K562 (cell line): ENCODE data around the gene PADI4. TPM values are rescaled to one million over a fixed set of nuclear protein-coding genes. Genes with fewer than 3 reads are reported as not detected.

Experiments used
- ATAC-seq: fragments of 200-7000 bp; cut with Tn5 transposase; 3 replicates; pipeline ENCODE4 v1.9.1; 2020; ENCODE audit warnings: moderate library complexity
- BruUV-seq: library from RNA; stranded (reverse); fragments of 400-500 nt; replicated peaks from 2 replicates; lab custom pipeline; 2021; lab: Mats Ljungman, UMichigan
- CTCF ChIA-PET: fragments of 300-600 bp; formaldehyde crosslinking; extraction: SDS; loops from one replicate; lab custom pipeline; 2021; ENCODE audit warnings: low intra/inter-chr PET ratio; lab: Yijun Ruan, JAX
- POLR2A ChIA-PET: fragments of 300-600, 350-650 bp; sonication (Branson Sonifier 250); formaldehyde crosslinking; extraction: SDS; loops from one replicate; lab custom pipeline; 2021; ENCODE audit warnings: antibody characterized with exemption, inconsistent platforms; lab: Yijun Ruan, JAX
- DNase-seq, 4 experiments: peaks; one replicate each; pipeline versions ENCODE4 v3.0.0 to v3.0.0-alpha.2; 2011 to 2018; ENCODE audit warnings: low spot score in 3 of 4, mixed read lengths in 3 of 4; ENCODE audit errors: extremely low read depth in 1 of 4
- FAIRE-seq: peaks from 2 replicates; lab custom pipeline; 2011; peaks lifted over from hg19 to GRCh38; lab: Jason Lieb, UNC
- H2AFZ ChIP-seq: 2 replicates; pipeline ENCODE4 v1.6.0; 2011; ENCODE audit warnings: low read depth, low read length, control low read depth, inconsistent platforms
- H3K27ac ChIP-seq: fragments of 200-600 bp; 3 replicates; pipeline ENCODE4 v1.8.0; 2011; ENCODE audit warnings: low read depth, mild to moderate bottlenecking, control low read depth, inconsistent platforms, low read length, moderate library complexity, mixed read lengths; ENCODE audit errors: extremely low read depth
- H3K27me3 ChIP-seq, 2 experiments: fragments of 300-600 bp in 1 of 2; 2 replicates in 1 of 2; 3 replicates in 1 of 2; pipeline versions ENCODE4 v1.6.0 to v1.8.0; 2011; ENCODE audit warnings: inconsistent platforms in 2 of 2, low read length in 2 of 2, mild to moderate bottlenecking in 1 of 2, mixed read lengths in 1 of 2, moderate library complexity in 1 of 2; ENCODE audit not compliant: control insufficient read depth in 2 of 2, insufficient read depth in 2 of 2
- H3K36me3 ChIP-seq: fragments of 300-600 bp; 3 replicates; pipeline ENCODE4 v1.8.0; 2011; ENCODE audit warnings: mild to moderate bottlenecking, low read length, inconsistent platforms; ENCODE audit not compliant: control insufficient read depth, insufficient read depth
- H3K4me1 ChIP-seq, 2 experiments: fragments of 200-600 bp in 1 of 2; replicated peaks in 1 of 2; 2 replicates in 1 of 2; 3 replicates in 1 of 2; pipeline versions ENCODE4 v1.5.1 to v1.8.0; 2011; ENCODE audit warnings: inconsistent platforms in 2 of 2, low read length in 2 of 2, mild to moderate bottlenecking in 1 of 2, mixed read lengths in 1 of 2, moderate library complexity in 1 of 2; ENCODE audit not compliant: control insufficient read depth in 2 of 2, insufficient read depth in 2 of 2
- H3K4me2 ChIP-seq: 2 replicates; pipeline ENCODE4 v1.6.1; 2011; ENCODE audit warnings: low read length, control low read depth, inconsistent platforms, mixed read lengths; ENCODE audit not compliant: insufficient read depth
- H3K4me3 ChIP-seq: fragments of 200-600 bp; sonication (generic), shearing (Covaris generic); 2 replicates; pipeline ENCODE4 v1.5.1; 2016; ENCODE audit warnings: control low read depth, inconsistent platforms
- H3K79me2 ChIP-seq: fragments of 200-600 bp; 3 replicates; pipeline ENCODE4 v1.8.0; 2011; ENCODE audit warnings: low read length, inconsistent platforms; ENCODE audit not compliant: control insufficient read depth, insufficient read depth
- H3K9ac ChIP-seq, 2 experiments: 2 replicates each; pipeline versions ENCODE4 v1.6.0 to v1.6.1; 2011; ENCODE audit warnings: low read depth in 2 of 2, low read length in 2 of 2, control low read depth in 1 of 2, inconsistent platforms in 1 of 2, mild to moderate bottlenecking in 1 of 2, mixed read lengths in 1 of 2; ENCODE audit not compliant: insufficient read depth in 1 of 2
- H3K9me1 ChIP-seq: one replicate; pipeline ENCODE4 v1.6.0; 2011; ENCODE audit warnings: inconsistent platforms, mild to moderate bottlenecking, low read length, moderate library complexity; ENCODE audit not compliant: control insufficient read depth, insufficient read depth
- H3K9me3 ChIP-seq: replicated peaks from 2 replicates; pipeline ENCODE4 v1.5.1; 2011; ENCODE audit warnings: low read depth, low read length, inconsistent platforms; ENCODE audit not compliant: control insufficient read depth, insufficient read depth
- H4K20me1 ChIP-seq: replicated peaks from 2 replicates; pipeline ENCODE4 v1.6.1; 2011; ENCODE audit warnings: low read length, inconsistent platforms, mixed read lengths; ENCODE audit not compliant: control insufficient read depth, insufficient read depth
- CBX5 ChIP-seq: IDR thresholded peaks from 2 replicates; pipeline ENCODE4 v1.6.1; 2014; ENCODE audit warnings: low read depth, borderline replicate concordance
- CTCF ChIP-seq, 3 experiments: IDR thresholded peaks in 2 of 3; conservative IDR thresholded peaks in 1 of 3; 2 replicates each; pipeline ENCODE4 v1.5.1; 2011 to 2012; ENCODE audit warnings: low read length in 3 of 3, mild to moderate bottlenecking in 3 of 3, control low read depth in 2 of 3, improper control_type of control experiment in 1 of 3, inconsistent platforms in 1 of 3, low read depth in 1 of 3, mixed read lengths in 1 of 3, moderate library complexity in 1 of 3; ENCODE audit not compliant: insufficient read depth in 2 of 3
- E2F5 ChIP-seq: sonication (generic); formaldehyde crosslinking; IDR thresholded peaks from 2 replicates; pipeline ENCODE4 v1.8.0; 2022; ENCODE audit warnings: mild to moderate bottlenecking, missing genetic modification reagents
- GATA2 ChIP-seq: sonication (generic); formaldehyde crosslinking; IDR thresholded peaks from 2 replicates; pipeline ENCODE4 v1.4.0; 2020; ENCODE audit warnings: mild to moderate bottlenecking, missing genetic modification reagents
- LEF1 ChIP-seq: fragments of 450-650 bp; IDR thresholded peaks from 2 replicates; pipeline ENCODE4 v1.6.1; 2016; ENCODE audit warnings: mild to moderate bottlenecking
- MITF ChIP-seq: IDR thresholded peaks from 2 replicates; pipeline ENCODE4 v1.6.1; 2014; ENCODE audit warnings: antibody characterized with exemption
- NFIC ChIP-seq: fragments of 450-650 bp; IDR thresholded peaks from 2 replicates; pipeline ENCODE4 v1.6.1; 2017; ENCODE audit warnings: mild to moderate bottlenecking, inconsistent platforms
- RAD21 ChIP-seq, 2 experiments: fragments of 250-450 bp in 1 of 2; fragments of 450-650 bp in 1 of 2; sonication (Bioruptor Pico) in 1 of 2; formaldehyde crosslinking in 1 of 2; IDR thresholded peaks in 1 of 2; conservative IDR thresholded peaks in 1 of 2; 2 replicates each; pipeline versions ENCODE4 v1.4.0 to v1.8.0; 2020 to 2022; ENCODE audit warnings: mild to moderate bottlenecking in 2 of 2, moderate library complexity in 1 of 2
- SOX6 ChIP-seq: fragments of 450-650 bp; IDR thresholded peaks from 2 replicates; pipeline ENCODE4 v1.6.1; 2014; ENCODE audit warnings: mild to moderate bottlenecking
- THAP12 ChIP-seq: fragments of 250-450 bp; sonication (Bioruptor Pico); IDR thresholded peaks from 2 replicates; pipeline ENCODE4 v1.9.0; 2021; ENCODE audit warnings: mild to moderate bottlenecking, inconsistent platforms
- ZNF140 ChIP-seq: fragments of 250-450 bp; sonication (Bioruptor Pico); IDR thresholded peaks from 2 replicates; pipeline ENCODE4 v1.8.0; 2021; ENCODE audit warnings: moderate library complexity, mild to moderate bottlenecking, inconsistent platforms
- WGBS: fragments of 100-300 bp; shearing (Covaris generic); methylation state at CpG from one replicate; pipeline ENCODE4 v1.1.6; 2016; ENCODE audit warnings: low coverage, mixed read lengths; ENCODE audit not compliant: insufficient coverage; ENCODE audit errors: missing lambda C conversion rate; 5-methylcytosine and 5-hydroxymethylcytosine counted together
- in situ Hi-C: fragments of 300-500 bp; cut with MboI; formaldehyde crosslinking; loops from 4 replicates; pipeline ENCODE4 v1.15.0; 2018; ENCODE audit warnings: inconsistent platforms, mixed read lengths
- intact Hi-C: fragments of 100-400 bp; cut with micrococcal nuclease; formaldehyde crosslinking; loops from 2 replicates; pipeline ENCODE4 v1.14.2; 2022
- polyA plus RNA-seq, 8 experiments: library from polyadenylated mRNA; depleted of rRNA in 4 of 8; stranded (reverse) in 5 of 8; unstranded in 3 of 8; fragments of >200 nt; fragmentation: Nextera tagmentation in 2 of 8; fragmentation: Illumina TruSeq in 1 of 8; extraction: Ambion mirVana in 2 of 8; extraction: Trizol in 1 of 8; gene quantifications; 2 replicates each; pipeline versions ENCODE4 v1.2.1 to v1.2.3, GENCODE V29; 2011 to 2014; ENCODE audit warnings: inconsistent platforms in 1 of 8, missing spikeins in 1 of 8
- total RNA-seq, 7 experiments: library from RNA; depleted of rRNA in 6 of 7; stranded (reverse); fragments of >200 nt in 6 of 7; fragmentation: Illumina TruSeq in 2 of 7; extraction: Trizol in 2 of 7; gene quantifications; 2 replicates each; pipeline versions ENCODE4 v1.2.1 to v1.2.3, GENCODE V29; 2011 to 2021; ENCODE audit warnings: low replicate concordance in 1 of 7

Gene PADI4
- total and polyA plus RNA-seq, 9 of the 15 experiments (the other 6 are each of a cell fraction or from before 2014, with no cell fraction given): 0.22 to 0.33 TPM; not detected in 7

- no peaks in the 10 kb centered on the region for H3K9me1 ChIP-seq
- BruUV-seq: no TSS peak
- intact Hi-C loops: loop anchor here (5.0 to 10.0 kb wide), 3 partner anchors 63 to 284 kb away; partner anchors contain the start of gene SDHB
Observed at GRCh38 chr1:17338706-17339493, 30.9 kb downstream of the PADI4 start.

More at GRCh38 chr1:17338706-17339493, 30.9 kb downstream of the PADI4 start:
- ChIA-PET POLR2A (interaction anchor here (1.3 kb wide), 1 partner anchor 10 kb away, joined by 4 read pairs; no protein-coding TSS in a partner anchor), CTCF (interaction anchor here (0.9 kb wide), 1 partner anchor 214 kb away, joined by 3 read pairs; no protein-coding TSS in a partner anchor)
- H3K4me2 ChIP-seq: no peak overlapping the region
- H3K9ac ChIP-seq: no peak overlapping the region
- H3K4me3 ChIP-seq: no peak overlapping the region
- peaks cover 19 to 40% of the 10 kb centered on the region in 2 experiments; a peak in 4 of 5 replicates for H3K27me3 ChIP-seq
- no peak overlapping the region for H3K27ac ChIP-seq
- ATAC-seq: peak; percentile 66
- no peak overlapping the region for H2AFZ ChIP-seq
- no peaks in the 10 kb centered on the region for H3K9me3 ChIP-seq
- in situ Hi-C loops: no loop called here
- H3K79me2 ChIP-seq: no peaks in the 10 kb centered on the region
- under 1% methylated on average over 15 of the region's 15 CpGs for WGBS
- TF ChIP-seq CBX5: no peak
- no peak for TF ChIP-seq ZNF140 (CRISPR knock-in tag)
- no peak for TF ChIP-seq GATA2 (CRISPR knock-in tag)
- peak; percentile 46 to 60 (median 59) for TF ChIP-seq CTCF (IDR thresholded peaks at IDR 0.05 in 2 of 3, conservative IDR thresholded peaks at IDR 0.05 in 1 of 3; ENCODE audit: insufficient read depth in 2 of 3, low read depth in 1 of 3, low read length in 3 of 3)
- TF ChIP-seq RAD21 (CRISPR knock-in tag; conservative IDR thresholded peaks at IDR 0.05 in 1 of 2, IDR thresholded peaks at IDR 0.05 in 1 of 2): 0 out of 4 replicates have a peak, but pooled peaks of 1 of the 2 experiments have one; percentile 25
- no peak for TF ChIP-seq LEF1
- no peak for TF ChIP-seq SOX6
- no peak for TF ChIP-seq MITF
- TF ChIP-seq NFIC: peak; percentile 77
- no peak for TF ChIP-seq THAP12 (CRISPR knock-in tag)
- TF ChIP-seq E2F5: no peak
- no peaks in the 10 kb centered on the region for H3K36me3 ChIP-seq
- FAIRE-seq: peak; percentile 23
- DNase-seq: peak in 1 of 4 experiments; percentile 34
- H4K20me1 ChIP-seq: peaks cover 5% of the 10 kb centered on the region; the same call in 1 of the 2 replicates
- H3K4me1 ChIP-seq: peaks cover 0 to 5% of the 10 kb centered on the region in 2 experiments; a peak in 2 of 5 replicates
